Heart right ventricle (tissue), 16 donors: ENCODE results near the gene CD72. TPM values are rescaled to one million over a fixed set of nuclear protein-coding genes. Genes with fewer than 3 reads are reported as not detected.

ENCODE experiments used
- ATAC-seq, 8 donors: fragments of 200-7000 bp; cut with Tn5 transposase; one replicate each; pipeline ENCODE4 v1.9.1; 2020; ENCODE audit warnings: mild to moderate bottlenecking in 8 of 8, moderate library complexity in 8 of 8, moderate number of reproducible peaks in 1 of 8
- DNase-seq, 2 donors: peaks; one replicate each; pipeline ENCODE4 v3.0.0-alpha.2; 2020
- H3K27ac ChIP-seq, 10 donors: fragments of 200-600 bp; sonication (generic) in 2 of 10; one replicate each; pipeline versions ENCODE4 v1.5.0 to v1.8.0; 2020 to 2022; ENCODE audit warnings: mild to moderate bottlenecking in 3 of 10
- H3K27me3 ChIP-seq, 7 donors: fragments of 200-600 bp; one replicate each; pipeline ENCODE4 v1.8.0; 2021 to 2022; ENCODE audit warnings: mild to moderate bottlenecking in 2 of 7
- H3K36me3 ChIP-seq, 9 donors: fragments of 200-600 bp; sonication (generic) in 1 of 9; one replicate each; pipeline versions ENCODE4 v1.5.0 to v1.8.0; 2020 to 2022; ENCODE audit warnings: mild to moderate bottlenecking in 2 of 9
- H3K4me1 ChIP-seq, 9 donors: fragments of 200-600 bp; sonication (generic) in 1 of 9; one replicate each; pipeline versions ENCODE4 v1.5.0 to v1.8.0; 2020 to 2022; ENCODE audit warnings: mild to moderate bottlenecking in 4 of 9
- H3K4me3 ChIP-seq, 10 donors: fragments of 200-600 bp; sonication (generic) in 2 of 10; one replicate each; pipeline versions ENCODE4 v1.5.0 to v1.8.0; 2020 to 2022; ENCODE audit warnings: mild to moderate bottlenecking in 7 of 10, moderate library complexity in 2 of 10
- H3K9me3 ChIP-seq, 11 donors: fragments of 200-600 bp in 10 of 11; sonication (generic) in 2 of 11; one replicate each; pipeline versions ENCODE4 v1.5.0 to v1.8.0; 2013 to 2022; ENCODE audit warnings: mild to moderate bottlenecking in 2 of 11, control low read depth in 1 of 11, moderate library complexity in 1 of 11
- CTCF ChIP-seq, 9 donors: fragments of 200-600 bp; sonication (generic) in 2 of 9; IDR thresholded peaks; one replicate each; pipeline versions ENCODE4 v1.5.0 to v1.8.0; 2021 to 2022; ENCODE audit warnings: antibody characterized with exemption in 9 of 9, mild to moderate bottlenecking in 5 of 9, moderate library complexity in 1 of 9
- WGBS, 2 donors: extraction: QIAGEN DNeasy Blood & Tissue Kit; methylation state at CpG; one replicate each; pipeline ENCODE4 v1.1.7; 2013; ENCODE audit warnings: inconsistent platforms in 1 of 2; 5-methylcytosine and 5-hydroxymethylcytosine counted together
- intact Hi-C, 10 donors: fragments of 100-400 bp; cut with DNase I; formaldehyde crosslinking; loops; one replicate each; pipeline versions ENCODE4 v1.11.1 to v1.14.2; 2022
- polyA plus RNA-seq, 2 donors: library from polyadenylated mRNA; stranded (reverse); fragments of 200-250 nt; gene quantifications; one replicate each; pipeline ENCODE4 v1.2.3, GENCODE V29; 2013
- total RNA-seq, 10 donors: library from RNA; stranded (reverse); fragmentation: NEBNext Ultra II Directional in 3 of 10; extraction: Animal tissue kit (Norgen Biotek cat#: 25700) in 3 of 10; gene quantifications; one replicate each; pipeline versions ENCODE4 v1.2.1 to v1.2.4, GENCODE V29; 2021 to 2023
- donor health status: Arrhythmogenic right ventricular cardiomyopathy.
- donor health status: ischemic (EF 13 %, LVEDD 7.1; RV severe dilation, severe dysfunction).
- donor health status: healthy with polysubstance abuse.
- donor health status: DM: no; HTN: yes; CAD: no.
- donor health status: DM: no; HTN: no; CAD: no.
- donor health status: ischemic (EF 25% LVEDD 6.9; RV normal size, moderate dysfunction).
- donor health status: ischemic (EF 25% LVEDD 5.7; RV mildly dilated, moderate dysfunction).
- donor health status: healthy.
- donor health status: DM: yes; HTN: yes; CAD: no.
- donor health status: Ischemic cardiomyopathy.
- donor health status: ischemic (EF 35%, LVEDD 5.7; RV mildly dilated, moderate dysfunction).
- donor health status: nonischemic (EF 11% LVEDD 7.7; RV severe dilation, severe dysfunction).
- donor health status: DM: yes; HTN: yes; CAD: no.
- donor health status: PGD.
- donor health status: ischemic (EF 29% LVEDD 5.4; RV normal size, mild dysfunction).
- donor health status: nonischemic (EF 23%, LVEDD 6.1; RV moderate dilation, normal function).

Gene CD72
- total and polyA plus RNA-seq, 12 donors = 0.43 to 6.8 (median 0.54) TPM; not detected in 1

- Histone ChIP-seq H3K36me3 (no peaks in the 10 kb centered on the region), H3K9me3 (no peaks in the 10 kb centered on the region), H3K27me3 (no peaks in the 10 kb centered on the region), H3K4me1 (no peaks in the 10 kb centered on the region), H3K27ac (no peak overlapping the region), H3K4me3 (no peak overlapping the region)
- no peak for TF ChIP-seq CTCF (IDR thresholded peaks at IDR 0.05)
- no peak for DNase-seq
- ATAC-seq = no peak
- intact Hi-C loops = no loop called here
- 88 to 92% methylated on average over 2 of the region's 2 CpGs for WGBS, 2 donors
Observed at GRCh38 chr9:35627575-35627974, 9.4 kb upstream of the CD72 start.

GRCh38 chr9:35619800-35620158, 1.6 kb upstream of the CD72 start:
- H3K27me3 ChIP-seq = peaks cover 0 to 15% (median 0%) of the 10 kb centered on the region in 7 donors
- no peak for DNase-seq
- peak overlapping the region in 1 of 10 donors; percentile 4 for H3K27ac ChIP-seq
- intact Hi-C loops = no loop called here
- H3K9me3 ChIP-seq = no peaks in the 10 kb centered on the region
- 49 to 58% methylated on average over 2 of the region's 2 CpGs for WGBS, 2 donors
- H3K36me3 ChIP-seq = no peaks in the 10 kb centered on the region
- no peak for TF ChIP-seq CTCF (IDR thresholded peaks at IDR 0.05)
- H3K4me3 ChIP-seq = no peak overlapping the region
- H3K4me1 ChIP-seq = peaks cover 0 to 36% (median 3%) of the 10 kb centered on the region in 9 donors
- no peak for ATAC-seq

- ATAC-seq = peak in 4 of 8 donors; percentile 14 to 63 (median 39)
- DNase-seq = no peak
- Histone ChIP-seq H3K27ac (peak overlapping the region in 1 of 10 donors; percentile 73), H3K27me3 (peaks cover 0 to 15% (median 0%) of the 10 kb centered on the region in 7 donors), H3K4me3 (no peak overlapping the region), H3K9me3 (no peaks in the 10 kb centered on the region), H3K36me3 (no peaks in the 10 kb centered on the region), H3K4me1 (peaks cover 0 to 36% (median 3%) of the 10 kb centered on the region in 9 donors)
- WGBS, 2 donors = 88 to 89% methylated on average over 17 of the region's 17 CpGs
- no peak for TF ChIP-seq CTCF (IDR thresholded peaks at IDR 0.05)
- intact Hi-C loops = no loop called here
Observed at GRCh38 chr9:35618854-35619799, 914 bp upstream of the CD72 start.

GRCh38 chr9:35617548-35617947, 665 bp downstream of the CD72 start:
- peaks cover 0 to 36% (median 3%) of the 10 kb centered on the region in 9 donors for H3K4me1 ChIP-seq
- no peaks in the 10 kb centered on the region for H3K36me3 ChIP-seq
- H3K4me3 ChIP-seq = peak overlapping the region in 9 of 10 donors; percentile 14 to 56 (median 50)
- H3K9me3 ChIP-seq = no peaks in the 10 kb centered on the region
- no peak for TF ChIP-seq CTCF (IDR thresholded peaks at IDR 0.05)
- DNase-seq = no peak
- 51 to 56% methylated on average over 8 of the region's 8 CpGs for WGBS, 2 donors
- peaks cover 0 to 15% (median 0%) of the 10 kb centered on the region in 7 donors for H3K27me3 ChIP-seq
- ATAC-seq = no peak
- intact Hi-C loops = no loop called here
- peak overlapping the region in 1 of 10 donors; percentile 73 for H3K27ac ChIP-seq
